H9 (cell line): ENCODE measurements around the gene PTPRB. TPM values are rescaled to one million over a fixed set of nuclear protein-coding genes. Genes with fewer than 3 reads are reported as not detected.
A peak's percentile ranks its signal among the peaks of the same experiment; 100 is the strongest.

Source experiments
- DNase-seq: peaks from one replicate; pipeline ENCODE4 v3.0.0-alpha.2; 2017
- H2AFZ ChIP-seq: one replicate; pipeline ENCODE4 v1.6.1; 2013; ENCODE audit warnings: mild to moderate bottlenecking, low read length, control low read depth, moderate library complexity
- H2AK5ac ChIP-seq: 2 replicates; pipeline ENCODE4 v1.6.1; 2013; ENCODE audit warnings: low read length, control low read depth, mixed read lengths; ENCODE audit not compliant: insufficient read length
- H2BK120ac ChIP-seq: one replicate; pipeline ENCODE4 v1.6.1; 2013; ENCODE audit warnings: low read depth, mild to moderate bottlenecking, low read length, control low read depth, inconsistent platforms; ENCODE audit not compliant: poor library complexity, severe bottlenecking
- H2BK12ac ChIP-seq: 2 replicates; pipeline ENCODE4 v1.6.1; 2013; ENCODE audit warnings: low read length, control low read depth, mixed read lengths, low read depth; ENCODE audit not compliant: insufficient read length
- H2BK15ac ChIP-seq: 2 replicates; pipeline ENCODE4 v1.6.1; 2013; ENCODE audit warnings: low read depth, low read length, control low read depth
- H2BK20ac ChIP-seq: one replicate; pipeline ENCODE4 v1.6.1; 2013; ENCODE audit warnings: low read depth, mild to moderate bottlenecking, low read length, control low read depth, inconsistent platforms; ENCODE audit not compliant: poor library complexity, severe bottlenecking
- H2BK5ac ChIP-seq: 2 replicates; pipeline ENCODE4 v1.6.1; 2013; ENCODE audit warnings: low read length, control low read depth, mixed read lengths; ENCODE audit not compliant: insufficient read length
- H3K14ac ChIP-seq: 2 replicates; pipeline ENCODE4 v1.6.1; 2013; ENCODE audit warnings: low read length, control low read depth; ENCODE audit not compliant: insufficient read depth
- H3K18ac ChIP-seq: 2 replicates; pipeline ENCODE4 v1.6.1; 2013; ENCODE audit warnings: low read depth, mild to moderate bottlenecking, mixed read lengths, low read length, control low read depth; ENCODE audit not compliant: insufficient read length
- H3K23ac ChIP-seq: 2 replicates; pipeline ENCODE4 v1.6.1; 2013; ENCODE audit warnings: low read length, control low read depth, mixed read lengths, low read depth; ENCODE audit not compliant: insufficient read length
- H3K23me2 ChIP-seq: 2 replicates; pipeline ENCODE4 v1.6.1; 2013; ENCODE audit warnings: low read depth, mild to moderate bottlenecking, mixed read lengths, low read length, control low read depth; ENCODE audit not compliant: insufficient read length, poor library complexity, severe bottlenecking
- H3K27ac ChIP-seq: 2 replicates; pipeline ENCODE4 v1.5.1; 2013; ENCODE audit warnings: low read length, control low read depth, mixed read lengths, low read depth; ENCODE audit not compliant: insufficient read length
- H3K27me3 ChIP-seq: 2 replicates; pipeline ENCODE4 v1.6.1; 2013; ENCODE audit warnings: low read length, control low read depth, inconsistent platforms; ENCODE audit not compliant: insufficient read depth
- H3K4ac ChIP-seq: 2 replicates; pipeline ENCODE4 v1.6.1; 2013; ENCODE audit warnings: low read depth, mild to moderate bottlenecking, control low read depth, inconsistent platforms, low read length, moderate library complexity
- H3K4me1 ChIP-seq: 2 replicates; pipeline ENCODE4 v1.6.1; 2013; ENCODE audit warnings: low read length, control low read depth, inconsistent platforms; ENCODE audit not compliant: insufficient read depth
- H3K4me2 ChIP-seq: 2 replicates; pipeline ENCODE4 v1.6.1; 2013; ENCODE audit warnings: low read length, control low read depth, mixed read lengths; ENCODE audit not compliant: insufficient read length, insufficient read depth
- H3K56ac ChIP-seq: 2 replicates; pipeline ENCODE4 v1.6.1; 2013; ENCODE audit warnings: low read depth, mild to moderate bottlenecking, mixed read lengths, low read length, control low read depth; ENCODE audit not compliant: insufficient read length
- H3K79me1 ChIP-seq: 2 replicates; pipeline ENCODE4 v1.6.1; 2013; ENCODE audit warnings: low read depth, mild to moderate bottlenecking, moderate library complexity, low read length, control low read depth, inconsistent platforms; ENCODE audit not compliant: insufficient read depth, poor library complexity, severe bottlenecking
- H3K79me2 ChIP-seq: 2 replicates; pipeline ENCODE4 v1.6.1; 2013; ENCODE audit warnings: low read length, control low read depth, inconsistent platforms; ENCODE audit not compliant: insufficient read depth
- H3K9ac ChIP-seq: 2 replicates; pipeline ENCODE4 v1.6.1; 2013; ENCODE audit warnings: low read length, control low read depth, mixed read lengths; ENCODE audit not compliant: insufficient read length; ENCODE audit errors: extremely low read depth
- H3K9me3 ChIP-seq: one replicate; pipeline ENCODE4 v1.6.1; 2013; ENCODE audit warnings: low read depth, low read length, inconsistent platforms; ENCODE audit not compliant: control insufficient read depth
- H3T11ph ChIP-seq: one replicate; pipeline ENCODE4 v1.6.1; 2013; ENCODE audit warnings: mild to moderate bottlenecking, low read length, control low read depth, inconsistent platforms
- H4K20me1 ChIP-seq: one replicate; pipeline ENCODE4 v1.6.1; 2013; ENCODE audit not compliant: control insufficient read depth, insufficient read length, insufficient read depth
- H4K5ac ChIP-seq: 2 replicates; pipeline ENCODE4 v1.6.1; 2013; ENCODE audit warnings: low read depth, mild to moderate bottlenecking, mixed read lengths, low read length, control low read depth; ENCODE audit not compliant: insufficient read length
- H4K8ac ChIP-seq: replicated peaks from 2 replicates; pipeline ENCODE4 v1.6.1; 2013; ENCODE audit warnings: low read length, control low read depth, mixed read lengths, low read depth; ENCODE audit not compliant: insufficient read length
- H4K91ac ChIP-seq: 2 replicates; pipeline ENCODE4 v1.6.1; 2013; ENCODE audit warnings: low read depth, mild to moderate bottlenecking, moderate library complexity, mixed read lengths, low read length, control low read depth; ENCODE audit not compliant: insufficient read length
- H3K27ac Mint-ChIP-seq, 3 experiments: 2 replicates in 2 of 3; 3 replicates in 1 of 3; pipeline ENCODE4 v1.8.0; 2020 to 2021; ENCODE audit warnings: mixed read lengths in 3 of 3, mild to moderate bottlenecking in 1 of 3, moderate library complexity in 1 of 3
- H3K27me3 Mint-ChIP-seq: 2 replicates; pipeline ENCODE4 v1.8.0; 2021; ENCODE audit warnings: low read depth, mild to moderate bottlenecking, moderate library complexity, mixed read lengths
- H3K36me3 Mint-ChIP-seq, 3 experiments: 2 replicates in 2 of 3; 3 replicates in 1 of 3; pipeline ENCODE4 v1.8.0; 2020 to 2021; ENCODE audit warnings: low read depth in 3 of 3, mixed read lengths in 3 of 3; ENCODE audit not compliant: insufficient read depth in 1 of 3
- H3K4me1 Mint-ChIP-seq, 2 experiments: 2 replicates each; pipeline ENCODE4 v1.8.0; 2020; ENCODE audit warnings: mixed read lengths in 2 of 2
- H3K4me3 Mint-ChIP-seq, 2 experiments: 2 replicates in 1 of 2; 3 replicates in 1 of 2; pipeline ENCODE4 v1.8.0; 2020 to 2021; ENCODE audit warnings: mild to moderate bottlenecking in 2 of 2, mixed read lengths in 2 of 2, moderate library complexity in 1 of 2
- H3K9me3 Mint-ChIP-seq, 2 experiments: 2 replicates in 1 of 2; 3 replicates in 1 of 2; pipeline ENCODE4 v1.8.0; 2020; ENCODE audit warnings: mild to moderate bottlenecking in 2 of 2, mixed read lengths in 2 of 2, moderate library complexity in 1 of 2
- WGBS: extraction: QIAGEN DNeasy Blood & Tissue Kit; methylation state at CpG from one replicate; pipeline ENCODE4 v1.1.7; 2013; ENCODE audit warnings: missing lambda C conversion rate, low lambda C conversion rate, mixed read lengths; ENCODE audit not compliant: insufficient read length; ENCODE audit errors: extremely low coverage; 5-methylcytosine and 5-hydroxymethylcytosine counted together
- total RNA-seq: library from RNA; stranded (reverse); gene quantifications from 2 replicates; pipeline ENCODE4 v1.2.1, GENCODE V29; 2021
- TF ChIP-seq, protein P1 (sequence below): fragments of 200-600 bp; sonication (generic); conservative IDR thresholded peaks from 3 replicates; pipeline ENCODE4 v1.8.0; 2021; ENCODE audit warnings: antibody characterized with exemption, mild to moderate bottlenecking

The PTPRB gene
- total RNA-seq, 1 experiment from 2014 or later = 1.4 TPM

DNA sequence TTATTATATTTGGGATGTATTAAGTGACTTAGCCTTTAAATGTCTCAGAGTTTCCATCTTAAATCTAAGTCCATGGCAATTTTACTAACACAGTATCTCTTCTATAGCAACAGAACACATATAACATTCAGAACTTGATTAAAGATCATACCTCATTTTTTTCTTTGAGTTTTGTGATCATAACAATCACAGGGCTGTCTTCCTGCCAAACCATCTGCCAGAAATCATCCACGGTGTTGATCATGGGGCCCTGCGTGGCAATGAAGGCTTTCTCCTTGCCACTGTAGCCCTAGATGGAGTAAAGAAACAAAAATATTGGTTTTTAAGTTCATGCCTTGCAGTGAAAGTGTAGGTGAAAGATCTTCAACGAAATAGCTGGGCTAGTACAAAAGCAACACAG is 46.7 kb upstream of the PTPRB start:
- Mint-ChIP-seq H3K27ac (peak overlapping the region in 1 of 3 experiments; percentile 84; a peak in 1 of 7 replicates), H3K4me3 (no peak overlapping the region), H3K9me3 (no peaks in the 10 kb centered on the region), H3K4me1 (peaks cover 7 to 15% of the 10 kb centered on the region in 2 experiments), H3K36me3 (no peaks in the 10 kb centered on the region), H3K27me3 (no peaks in the 10 kb centered on the region; the same call in 1 of the 2 replicates)
- H3T11ph ChIP-seq = no peak overlapping the region
- TF ChIP-seq, protein P1, sequence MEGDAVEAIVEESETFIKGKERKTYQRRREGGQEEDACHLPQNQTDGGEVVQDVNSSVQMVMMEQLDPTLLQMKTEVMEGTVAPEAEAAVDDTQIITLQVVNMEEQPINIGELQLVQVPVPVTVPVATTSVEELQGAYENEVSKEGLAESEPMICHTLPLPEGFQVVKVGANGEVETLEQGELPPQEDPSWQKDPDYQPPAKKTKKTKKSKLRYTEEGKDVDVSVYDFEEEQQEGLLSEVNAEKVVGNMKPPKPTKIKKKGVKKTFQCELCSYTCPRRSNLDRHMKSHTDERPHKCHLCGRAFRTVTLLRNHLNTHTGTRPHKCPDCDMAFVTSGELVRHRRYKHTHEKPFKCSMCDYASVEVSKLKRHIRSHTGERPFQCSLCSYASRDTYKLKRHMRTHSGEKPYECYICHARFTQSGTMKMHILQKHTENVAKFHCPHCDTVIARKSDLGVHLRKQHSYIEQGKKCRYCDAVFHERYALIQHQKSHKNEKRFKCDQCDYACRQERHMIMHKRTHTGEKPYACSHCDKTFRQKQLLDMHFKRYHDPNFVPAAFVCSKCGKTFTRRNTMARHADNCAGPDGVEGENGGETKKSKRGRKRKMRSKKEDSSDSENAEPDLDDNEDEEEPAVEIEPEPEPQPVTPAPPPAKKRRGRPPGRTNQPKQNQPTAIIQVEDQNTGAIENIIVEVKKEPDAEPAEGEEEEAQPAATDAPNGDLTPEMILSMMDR = no peak
- no peak overlapping the region for H3K56ac ChIP-seq
- no peak overlapping the region for H3K18ac ChIP-seq
- no peaks in the 10 kb centered on the region for H3K79me2 ChIP-seq
- H2BK20ac ChIP-seq = no peak overlapping the region
- no peak overlapping the region for H3K27ac ChIP-seq
- no peak overlapping the region for H2AFZ ChIP-seq
- DNase-seq = no peak
- H2AK5ac ChIP-seq = no peak overlapping the region
- H4K20me1 ChIP-seq = no peaks in the 10 kb centered on the region
- no peaks in the 10 kb centered on the region for H3K4me1 ChIP-seq
- no peak overlapping the region for H3K9ac ChIP-seq
- H2BK120ac ChIP-seq = no peak overlapping the region
- H3K23me2 ChIP-seq = no peaks in the 10 kb centered on the region
- H4K5ac ChIP-seq = no peak overlapping the region
- H2BK5ac ChIP-seq = no peak overlapping the region
- no peak overlapping the region for H2BK15ac ChIP-seq
- H2BK12ac ChIP-seq = no peak overlapping the region
- H3K23ac ChIP-seq = no peak overlapping the region
- H4K91ac ChIP-seq = no peak overlapping the region
- no peak overlapping the region for H4K8ac ChIP-seq
- no peaks in the 10 kb centered on the region for H3K79me1 ChIP-seq
- no peak overlapping the region for H3K4ac ChIP-seq
- H3K9me3 ChIP-seq = no peaks in the 10 kb centered on the region
- H3K4me2 ChIP-seq = no peak overlapping the region
- H3K27me3 ChIP-seq = no peaks in the 10 kb centered on the region
- no peak overlapping the region for H3K14ac ChIP-seq
- WGBS = no CpG with 5 or more reads among the region's 3 CpGs
